K562 (cell line): ENCODE data around the gene ARHGAP23. TPM values are rescaled to one million over a fixed set of nuclear protein-coding genes. Genes with fewer than 3 reads are reported as not detected.
A peak's percentile ranks its signal among the peaks of the same experiment; 100 is the strongest.
"Not testable (repeated sequence)": the region's sequence is repeated elsewhere in the genome, so short reads cannot be mapped to it uniquely, and the experiment has no call there.

ENCODE experiments used
- ATAC-seq: fragments of 200-7000 bp; cut with Tn5 transposase; 3 replicates; pipeline ENCODE4 v1.9.1; 2020; ENCODE audit warnings: moderate library complexity
- BruUV-seq: library from RNA; stranded (reverse); fragments of 400-500 nt; replicated peaks from 2 replicates; lab custom pipeline; 2021; lab: Mats Ljungman, UMichigan
- CTCF ChIA-PET: fragments of 300-600 bp; formaldehyde crosslinking; extraction: SDS; loops from one replicate; lab custom pipeline; 2021; ENCODE audit warnings: low intra/inter-chr PET ratio; lab: Yijun Ruan, JAX
- POLR2A ChIA-PET: fragments of 300-600, 350-650 bp; sonication (Branson Sonifier 250); formaldehyde crosslinking; extraction: SDS; loops from one replicate; lab custom pipeline; 2021; ENCODE audit warnings: antibody characterized with exemption, inconsistent platforms; lab: Yijun Ruan, JAX
- DNase-seq, 4 experiments: peaks; one replicate each; pipeline versions ENCODE4 v3.0.0 to v3.0.0-alpha.2; 2011 to 2018; ENCODE audit warnings: low spot score in 3 of 4, mixed read lengths in 3 of 4; ENCODE audit errors: extremely low read depth in 1 of 4
- FAIRE-seq: peaks from 2 replicates; lab custom pipeline; 2011; peaks lifted over from hg19 to GRCh38; lab: Jason Lieb, UNC
- H2AFZ ChIP-seq: 2 replicates; pipeline ENCODE4 v1.6.0; 2011; ENCODE audit warnings: low read depth, low read length, control low read depth, inconsistent platforms
- H3K27ac ChIP-seq: fragments of 200-600 bp; 3 replicates; pipeline ENCODE4 v1.8.0; 2011; ENCODE audit warnings: low read depth, mild to moderate bottlenecking, control low read depth, inconsistent platforms, low read length, moderate library complexity, mixed read lengths; ENCODE audit errors: extremely low read depth
- H3K27me3 ChIP-seq, 2 experiments: fragments of 300-600 bp in 1 of 2; 2 replicates in 1 of 2; 3 replicates in 1 of 2; pipeline versions ENCODE4 v1.6.0 to v1.8.0; 2011; ENCODE audit warnings: inconsistent platforms in 2 of 2, low read length in 2 of 2, mild to moderate bottlenecking in 1 of 2, mixed read lengths in 1 of 2, moderate library complexity in 1 of 2; ENCODE audit not compliant: control insufficient read depth in 2 of 2, insufficient read depth in 2 of 2
- H3K36me3 ChIP-seq: fragments of 300-600 bp; 3 replicates; pipeline ENCODE4 v1.8.0; 2011; ENCODE audit warnings: mild to moderate bottlenecking, low read length, inconsistent platforms; ENCODE audit not compliant: control insufficient read depth, insufficient read depth
- H3K4me1 ChIP-seq, 2 experiments: fragments of 200-600 bp in 1 of 2; replicated peaks in 1 of 2; 2 replicates in 1 of 2; 3 replicates in 1 of 2; pipeline versions ENCODE4 v1.5.1 to v1.8.0; 2011; ENCODE audit warnings: inconsistent platforms in 2 of 2, low read length in 2 of 2, mild to moderate bottlenecking in 1 of 2, mixed read lengths in 1 of 2, moderate library complexity in 1 of 2; ENCODE audit not compliant: control insufficient read depth in 2 of 2, insufficient read depth in 2 of 2
- H3K4me2 ChIP-seq: 2 replicates; pipeline ENCODE4 v1.6.1; 2011; ENCODE audit warnings: low read length, control low read depth, inconsistent platforms, mixed read lengths; ENCODE audit not compliant: insufficient read depth
- H3K4me3 ChIP-seq: fragments of 200-600 bp; sonication (generic), shearing (Covaris generic); 2 replicates; pipeline ENCODE4 v1.5.1; 2016; ENCODE audit warnings: control low read depth, inconsistent platforms
- H3K79me2 ChIP-seq: fragments of 200-600 bp; 3 replicates; pipeline ENCODE4 v1.8.0; 2011; ENCODE audit warnings: low read length, inconsistent platforms; ENCODE audit not compliant: control insufficient read depth, insufficient read depth
- H3K9ac ChIP-seq, 2 experiments: 2 replicates each; pipeline versions ENCODE4 v1.6.0 to v1.6.1; 2011; ENCODE audit warnings: low read depth in 2 of 2, low read length in 2 of 2, control low read depth in 1 of 2, inconsistent platforms in 1 of 2, mild to moderate bottlenecking in 1 of 2, mixed read lengths in 1 of 2; ENCODE audit not compliant: insufficient read depth in 1 of 2
- H3K9me1 ChIP-seq: one replicate; pipeline ENCODE4 v1.6.0; 2011; ENCODE audit warnings: inconsistent platforms, mild to moderate bottlenecking, low read length, moderate library complexity; ENCODE audit not compliant: control insufficient read depth, insufficient read depth
- H3K9me3 ChIP-seq: replicated peaks from 2 replicates; pipeline ENCODE4 v1.5.1; 2011; ENCODE audit warnings: low read depth, low read length, inconsistent platforms; ENCODE audit not compliant: control insufficient read depth, insufficient read depth
- H4K20me1 ChIP-seq: replicated peaks from 2 replicates; pipeline ENCODE4 v1.6.1; 2011; ENCODE audit warnings: low read length, inconsistent platforms, mixed read lengths; ENCODE audit not compliant: control insufficient read depth, insufficient read depth
- BCOR ChIP-seq: fragments of 450-650 bp; IDR thresholded peaks from 2 replicates; pipeline ENCODE4 v1.6.1; 2016
- CREBBP ChIP-seq: IDR thresholded peaks from one replicate; pipeline ENCODE4 v1.6.1; 2012; ENCODE audit warnings: low read depth, mild to moderate bottlenecking, control low read depth, inconsistent platforms, low read length
- DPF2 ChIP-seq: fragments of 450-650 bp; IDR thresholded peaks from 2 replicates; pipeline ENCODE4 v1.6.1; 2016
- JUN ChIP-seq, 2 experiments: sonication (generic) in 1 of 2; formaldehyde crosslinking in 1 of 2; IDR thresholded peaks; 2 replicates each; pipeline versions ENCODE4 v1.6.1 to v1.8.0; 2012 to 2022; ENCODE audit warnings: borderline replicate concordance in 2 of 2, mild to moderate bottlenecking in 2 of 2, improper control_type of control experiment in 1 of 2, low read depth in 1 of 2, low read length in 1 of 2, missing genetic modification reagents in 1 of 2
- NR2C1 ChIP-seq, 2 experiments: fragments of 450-650 bp; IDR thresholded peaks; 2 replicates each; pipeline ENCODE4 v1.6.1; 2017; ENCODE audit warnings: mild to moderate bottlenecking in 2 of 2, antibody characterized with exemption in 1 of 2, inconsistent platforms in 1 of 2, missing compliant biosample characterization in 1 of 2, missing genetic modification characterization in 1 of 2
- PCBP2 ChIP-seq: fragments of 200-400 bp; formaldehyde crosslinking; IDR thresholded peaks from 2 replicates; pipeline ENCODE4 v1.6.1; 2018; ENCODE audit warnings: low read length, low read depth, mild to moderate bottlenecking, moderate library complexity; ENCODE audit not compliant: poor library complexity, severe bottlenecking
- RBM25 ChIP-seq: fragments of 200-400 bp; formaldehyde crosslinking; IDR thresholded peaks from 2 replicates; pipeline ENCODE4 v1.6.1; 2018; ENCODE audit warnings: low read length, low read depth, moderate library complexity; ENCODE audit not compliant: severe bottlenecking
- TCF15 ChIP-seq: fragments of 250-450 bp; sonication (Bioruptor Pico); IDR thresholded peaks from 2 replicates; pipeline ENCODE4 v1.8.0; 2022; ENCODE audit warnings: moderate library complexity, mild to moderate bottlenecking, inconsistent platforms
- VEZF1 ChIP-seq: fragments of 200-800 bp; sonication (Bioruptor generic); IDR thresholded peaks from 2 replicates; pipeline ENCODE4 v1.6.1; 2017; ENCODE audit warnings: missing genetic modification characterization, missing compliant biosample characterization
- YBX1 ChIP-seq: fragments of 450-650 bp; IDR thresholded peaks from 2 replicates; pipeline ENCODE4 v1.7.1; 2016; ENCODE audit warnings: mild to moderate bottlenecking
- ZC3H11A ChIP-seq: IDR thresholded peaks from 2 replicates; pipeline ENCODE4 v1.6.1; 2012; ENCODE audit warnings: low read depth, low read length, improper control_type of control experiment
- ZNF134 ChIP-seq: fragments of 250-450 bp; sonication (Bioruptor Pico); conservative IDR thresholded peaks from 2 replicates; pipeline ENCODE4 v1.4.0; 2020
- ZNF644 ChIP-seq: fragments of 200-800 bp; sonication (Bioruptor generic); IDR thresholded peaks from 2 replicates; pipeline ENCODE4 v1.6.1; 2016; ENCODE audit warnings: low read depth, missing genetic modification characterization, missing compliant biosample characterization
- WGBS: fragments of 100-300 bp; shearing (Covaris generic); methylation state at CpG from one replicate; pipeline ENCODE4 v1.1.6; 2016; ENCODE audit warnings: low coverage, mixed read lengths; ENCODE audit not compliant: insufficient coverage; ENCODE audit errors: missing lambda C conversion rate; 5-methylcytosine and 5-hydroxymethylcytosine counted together
- in situ Hi-C: fragments of 300-500 bp; cut with MboI; formaldehyde crosslinking; loops from 4 replicates; pipeline ENCODE4 v1.15.0; 2018; ENCODE audit warnings: inconsistent platforms, mixed read lengths
- intact Hi-C: fragments of 100-400 bp; cut with micrococcal nuclease; formaldehyde crosslinking; loops from 2 replicates; pipeline ENCODE4 v1.14.2; 2022
- polyA plus RNA-seq, 8 experiments: library from polyadenylated mRNA; depleted of rRNA in 4 of 8; stranded (reverse) in 5 of 8; unstranded in 3 of 8; fragments of >200 nt; fragmentation: Nextera tagmentation in 2 of 8; fragmentation: Illumina TruSeq in 1 of 8; extraction: Ambion mirVana in 2 of 8; extraction: Trizol in 1 of 8; gene quantifications; 2 replicates each; pipeline versions ENCODE4 v1.2.1 to v1.2.3, GENCODE V29; 2011 to 2014; ENCODE audit warnings: inconsistent platforms in 1 of 8, missing spikeins in 1 of 8
- total RNA-seq, 7 experiments: library from RNA; depleted of rRNA in 6 of 7; stranded (reverse); fragments of >200 nt in 6 of 7; fragmentation: Illumina TruSeq in 2 of 7; extraction: Trizol in 2 of 7; gene quantifications; 2 replicates each; pipeline versions ENCODE4 v1.2.1 to v1.2.3, GENCODE V29; 2011 to 2021; ENCODE audit warnings: low replicate concordance in 1 of 7

ARHGAP23 gene
- total and polyA plus RNA-seq, 9 of the 15 experiments (the other 6 are each of a cell fraction or from before 2014, with no cell fraction given) = 0.01 to 2.7 (median 0.70) TPM

- not testable (repeated sequence) for H3K36me3 ChIP-seq
Observed at GRCh38 chr17:38437313-38437712, 9.0 kb downstream of the ARHGAP23 start.

GRCh38 chr17:38439436-38439835 is 11.2 kb downstream of the ARHGAP23 start:
- peaks cover 5 to 38% of the 10 kb centered on the region in 2 experiments; a peak in 3 of 5 replicates for H3K27me3 ChIP-seq
- TF ChIP-seq ZNF644 (tag) (no peak), NR2C1 (IDR thresholded peaks at IDR 0.05) (no peak), NR2C1 (tag; IDR thresholded peaks at IDR 0.05) (no peak), ZC3H11A (no peak), PCBP2 (no peak), ZNF134 (CRISPR knock-in tag) (no peak), TCF15 (no peak), CREBBP (no peak), DPF2 (no peak), YBX1 (no peak), BCOR (no peak), VEZF1 (CRISPR knock-in tag) (no peak), JUN (IDR thresholded peaks at IDR 0.05; ENCODE audit: borderline replicate concordance, low read depth, low read length) (no peak), JUN (CRISPR knock-in tag; IDR thresholded peaks at IDR 0.05; ENCODE audit: borderline replicate concordance) (no peak)

More at GRCh38 chr17:38437313-38437712, 9.0 kb downstream of the ARHGAP23 start:
- H3K27ac ChIP-seq, DNase-seq, H3K9me1 ChIP-seq, H3K4me3 ChIP-seq, H2AFZ ChIP-seq, POLR2A ChIA-PET, BruUV-seq, CTCF ChIA-PET, intact Hi-C loops, H3K9ac ChIP-seq, H3K9me3 ChIP-seq, H3K4me1 ChIP-seq, H4K20me1 ChIP-seq, ATAC-seq, FAIRE-seq, H3K4me2 ChIP-seq, H3K79me2 ChIP-seq: not testable (repeated sequence)
- TF ChIP-seq RBM25 = peak; percentile 3
- peaks cover 5 to 47% of the 10 kb centered on the region in 2 experiments; a peak in 3 of 5 replicates for H3K27me3 ChIP-seq
- 0% methylated on average over 1 of the region's 1 CpG for WGBS
- in situ Hi-C loops = loop anchor here (10.0 kb wide), 1 partner anchor 137 kb away; no protein-coding TSS in a partner anchor

More at GRCh38 chr17:38439436-38439835, 11.2 kb downstream of the ARHGAP23 start:
- ATAC-seq (no peak), FAIRE-seq (no peak), DNase-seq (no peak)
- H3K9me1 ChIP-seq = no peaks in the 10 kb centered on the region
- no peaks in the 10 kb centered on the region for H3K79me2 ChIP-seq
- H3K9ac ChIP-seq = no peak overlapping the region
- H3K36me3 ChIP-seq = no peaks in the 10 kb centered on the region
- intact Hi-C loops (no loop called here), in situ Hi-C loops (loop anchor here (10.0 kb wide), 1 partner anchor 135 kb away; no protein-coding TSS in a partner anchor)
- peaks cover 16% of the 10 kb centered on the region for H4K20me1 ChIP-seq
- H3K9me3 ChIP-seq = no peaks in the 10 kb centered on the region
- no peak overlapping the region for H3K4me2 ChIP-seq
- ChIA-PET CTCF (no interaction called here), POLR2A (interaction anchor here (0.6 kb wide), 1 partner anchor 24 kb away, joined by 3 read pairs; no protein-coding TSS in a partner anchor)
- no peak overlapping the region for H3K4me3 ChIP-seq
- peaks cover 4 to 9% of the 10 kb centered on the region in 2 experiments for H3K4me1 ChIP-seq
- H2AFZ ChIP-seq = no peak overlapping the region
- WGBS = 42% methylated on average over 5 of the region's 5 CpGs
- H3K27ac ChIP-seq = no peak overlapping the region
- no TSS peak for BruUV-seq
